Measurements from ENCODE around the gene SLC25A52.
A peak's percentile ranks its signal among the peaks of the same experiment; 100 is the strongest.
"Not testable (repeated sequence)": the region's sequence is repeated elsewhere in the genome, so short reads cannot be mapped to it uniquely, and the experiment has no call there.

The SLC25A52 gene, protein sequence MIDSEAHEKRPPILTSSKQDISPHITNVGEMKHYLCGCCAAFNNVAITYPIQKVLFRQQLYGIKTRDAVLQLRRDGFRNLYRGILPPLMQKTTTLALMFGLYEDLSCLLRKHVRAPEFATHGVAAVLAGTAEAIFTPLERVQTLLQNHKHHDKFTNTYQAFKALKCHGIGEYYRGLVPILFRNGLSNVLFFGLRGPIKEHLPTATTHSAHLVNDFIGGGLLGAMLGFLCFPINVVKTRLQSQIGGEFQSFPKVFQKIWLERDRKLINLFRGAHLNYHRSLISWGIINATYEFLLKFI

DNA sequence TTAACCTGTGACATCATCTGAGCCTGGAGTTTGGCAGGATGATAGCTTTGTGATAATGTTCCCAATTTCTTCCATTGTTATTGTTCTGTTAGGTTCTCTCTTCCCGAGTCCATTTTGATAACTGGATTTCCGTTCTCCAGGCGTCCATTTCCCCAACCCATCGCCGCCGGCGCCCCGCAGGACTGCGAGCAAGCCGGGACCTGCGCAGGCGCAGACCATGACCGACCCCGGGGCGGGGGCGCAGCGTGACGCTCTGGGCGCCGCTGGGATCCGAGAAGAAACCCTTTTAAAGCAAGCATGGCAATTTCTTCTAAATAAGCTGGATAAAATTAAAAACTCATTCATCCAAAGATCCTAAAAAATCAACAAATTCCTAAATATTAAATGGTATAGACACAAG, at the start of gene SLC25A52:
SLC25A52 (minus strand) TSS at position 186 of the 400 bp plus-strand sequence. CDS start 219 bp downstream, outside the sequence.
- no peak for DNase-seq

DNA sequence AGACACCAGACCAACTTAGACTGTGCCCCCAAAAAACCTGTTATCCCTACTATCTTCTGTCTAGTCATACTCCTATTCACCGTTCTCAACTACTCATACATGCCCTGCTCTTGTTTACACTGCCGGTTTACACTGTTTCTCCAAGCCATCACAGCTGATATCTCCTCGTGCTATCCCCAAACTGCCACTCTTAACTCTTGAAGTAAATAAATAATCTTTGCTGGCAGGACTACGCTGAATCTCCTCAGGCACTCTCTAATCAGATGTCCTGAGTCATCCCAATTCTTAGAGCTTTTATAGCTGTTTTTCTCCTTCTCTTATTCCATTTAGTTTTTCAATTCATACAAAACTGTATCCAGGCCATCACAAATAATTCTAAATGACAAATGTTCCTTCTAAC, 48.4 kb upstream of the SLC25A52 start:
- not testable (repeated sequence) for DNase-seq

DNA sequence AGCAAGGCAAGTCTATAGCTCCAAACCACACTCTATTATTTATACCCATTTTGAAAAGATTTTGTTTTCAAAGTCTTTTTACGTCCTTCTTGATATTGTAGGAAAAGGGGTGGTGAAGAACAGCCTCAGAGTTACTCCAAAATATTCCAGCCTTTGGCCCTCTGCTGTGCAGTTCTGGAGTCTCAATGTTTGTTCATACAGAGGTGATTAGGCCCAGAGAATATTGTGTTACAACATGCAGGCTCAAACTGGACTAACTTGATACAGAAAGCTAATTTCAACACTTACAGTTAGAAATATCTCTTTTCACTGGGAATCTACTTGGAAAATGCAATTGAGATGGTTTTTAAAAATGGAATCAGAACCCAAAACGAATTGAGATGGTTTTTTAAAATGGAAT, 40.4 kb upstream of the SLC25A52 start:
- no peak for DNase-seq

DNA sequence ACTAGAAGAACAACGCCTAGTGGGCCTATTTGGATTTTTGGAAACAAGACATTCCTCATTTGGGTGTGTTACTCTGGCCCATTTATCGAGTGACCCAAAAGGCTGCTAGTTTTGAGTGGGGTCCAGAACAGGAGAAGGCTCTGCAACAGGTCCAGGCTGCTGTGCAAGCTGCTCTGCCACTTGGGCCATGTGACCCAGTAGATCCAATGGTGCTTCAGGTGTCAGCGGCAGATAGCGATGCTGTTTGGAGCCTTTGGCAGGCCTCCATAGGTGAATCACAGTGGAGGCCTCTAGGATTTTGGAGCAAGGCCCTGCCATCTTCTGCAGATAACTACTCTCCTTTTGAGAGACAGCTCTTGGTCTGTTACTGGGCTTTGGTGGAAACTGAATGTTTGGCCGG, 38.6 kb upstream of the SLC25A52 start:
- not testable (repeated sequence) for DNase-seq

DNA sequence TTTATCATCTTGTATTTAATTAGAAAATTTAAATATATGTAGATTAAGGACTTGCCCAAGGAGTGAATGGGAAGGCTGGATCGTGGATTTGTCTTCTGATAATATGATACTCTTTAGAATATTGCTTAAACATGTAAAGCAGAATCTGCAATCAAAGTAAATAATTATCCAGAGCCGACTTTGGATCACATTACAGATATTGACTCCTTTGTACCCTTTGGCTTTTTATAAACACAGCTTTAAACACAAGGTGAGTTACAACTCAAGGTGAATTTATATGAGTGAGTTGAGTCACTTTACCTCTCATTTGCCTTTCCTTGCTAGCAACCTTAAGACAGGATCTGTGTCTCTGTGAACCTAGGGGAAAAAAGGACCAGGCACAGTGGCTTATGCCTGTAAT, 37.7 kb upstream of the SLC25A52 start:
- no peak for DNase-seq

DNA sequence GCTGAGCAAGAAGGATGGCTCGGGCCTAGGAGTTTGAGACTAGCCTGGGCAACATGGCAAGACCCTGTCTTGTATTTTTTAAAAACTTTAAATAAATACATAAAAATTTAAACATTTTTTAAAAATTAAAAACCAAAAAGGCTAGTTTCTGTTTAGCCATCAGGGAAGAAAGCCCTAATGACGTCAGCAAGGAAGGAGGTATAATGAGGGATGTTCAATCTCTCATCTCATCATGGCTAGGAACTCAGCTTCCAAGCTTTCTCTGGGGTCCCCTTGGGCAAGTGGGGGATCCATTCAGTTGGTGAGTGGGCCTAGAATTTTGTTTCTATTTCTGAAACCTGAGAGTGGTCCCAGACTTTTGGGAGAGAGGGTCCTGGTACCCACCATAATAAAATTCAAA, 35.1 kb upstream of the SLC25A52 start:
- no peak for DNase-seq

DNA sequence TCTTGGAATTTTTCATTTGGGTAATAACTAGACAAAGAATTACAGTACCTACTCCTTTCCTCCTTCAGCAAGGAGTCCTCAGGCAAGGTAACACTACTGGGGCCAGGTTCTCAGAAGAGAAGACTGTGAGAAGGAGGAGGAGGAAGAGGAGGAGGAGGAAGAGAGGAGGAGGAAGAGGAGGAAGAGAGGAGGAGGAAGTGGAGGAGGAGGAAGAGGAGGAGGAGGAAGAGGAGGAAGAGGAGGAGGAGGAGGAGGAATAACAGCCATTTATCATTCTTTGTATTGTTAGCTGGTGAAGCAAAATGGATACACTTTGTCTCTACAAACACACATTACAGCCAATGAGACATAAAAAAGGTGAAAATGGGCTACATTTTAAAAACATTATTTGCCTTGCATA, 32.9 kb upstream of the SLC25A52 start:
- DNase-seq = no peak

DNA sequence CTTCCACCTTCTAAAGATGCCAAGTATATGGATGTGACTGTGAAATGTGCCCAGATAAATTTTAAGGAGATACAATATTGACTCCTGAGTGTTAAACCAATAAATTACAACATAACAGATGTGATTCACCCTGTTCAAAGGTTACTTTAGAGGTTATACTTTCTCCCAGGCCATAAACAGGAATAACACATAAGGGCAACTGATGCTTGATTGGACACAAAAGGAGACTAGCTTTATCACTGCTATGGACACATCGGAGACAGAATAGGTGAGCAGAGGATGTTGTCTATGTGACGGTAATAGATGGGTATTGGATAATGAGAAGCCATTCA, 31.9 kb upstream of the SLC25A52 start:
- DNase-seq = no peak

DNA sequence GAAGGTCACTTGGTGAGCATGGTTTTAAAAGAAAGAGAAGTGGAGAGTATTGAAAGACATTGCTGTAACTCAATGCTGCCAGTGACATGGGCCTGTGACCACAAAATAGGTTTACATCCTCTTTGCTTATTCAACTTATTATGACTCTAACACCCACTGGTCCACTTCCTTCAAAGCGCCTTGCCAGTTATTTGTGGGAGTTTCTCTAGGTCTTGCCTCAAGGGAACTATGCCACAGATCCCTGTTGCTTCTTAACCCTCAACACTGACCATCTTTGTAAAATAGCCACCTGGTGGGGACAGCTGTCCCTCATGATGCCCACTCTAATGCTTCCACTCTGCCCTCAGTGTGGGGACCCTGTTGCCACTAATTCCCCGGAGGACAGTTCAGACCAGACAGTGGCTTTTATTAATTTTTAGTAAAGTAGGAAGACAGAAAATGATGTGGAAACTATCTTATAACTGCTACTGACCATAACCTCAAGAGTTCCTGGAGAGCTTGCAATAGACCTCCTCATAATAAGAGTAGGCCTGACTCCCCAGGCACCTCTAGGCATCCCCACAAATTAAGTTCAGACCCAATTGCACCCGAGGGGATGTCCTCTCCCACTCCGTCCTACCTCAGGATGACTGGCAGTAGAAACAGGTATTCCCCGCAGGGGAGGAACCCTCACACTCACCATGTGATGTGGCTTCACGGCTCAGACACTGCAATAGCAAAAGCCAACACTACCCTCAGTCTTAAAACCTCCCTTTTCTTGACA, 31.3 kb upstream of the SLC25A52 start:
- no peak for DNase-seq

DNA sequence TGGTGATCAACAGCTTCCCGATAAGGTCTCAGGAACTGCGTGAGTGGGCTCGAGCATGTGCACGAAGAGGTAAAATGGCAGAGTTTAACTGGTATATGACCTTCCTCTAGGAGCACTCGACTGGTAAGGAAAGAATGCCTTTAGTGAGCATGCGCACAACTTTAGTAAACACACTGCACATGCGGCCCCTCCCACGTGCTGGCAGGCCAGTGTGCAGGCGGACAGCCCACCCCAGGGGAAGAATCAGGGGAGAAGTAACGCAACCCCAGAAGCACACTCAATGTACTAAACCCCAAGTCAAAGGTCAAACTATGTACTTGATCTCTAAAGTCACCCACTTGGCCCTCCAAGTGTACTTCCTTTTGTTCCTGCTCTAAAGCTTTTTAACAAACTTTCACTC, 28.7 kb upstream of the SLC25A52 start:
- DNase-seq = no peak

DNA sequence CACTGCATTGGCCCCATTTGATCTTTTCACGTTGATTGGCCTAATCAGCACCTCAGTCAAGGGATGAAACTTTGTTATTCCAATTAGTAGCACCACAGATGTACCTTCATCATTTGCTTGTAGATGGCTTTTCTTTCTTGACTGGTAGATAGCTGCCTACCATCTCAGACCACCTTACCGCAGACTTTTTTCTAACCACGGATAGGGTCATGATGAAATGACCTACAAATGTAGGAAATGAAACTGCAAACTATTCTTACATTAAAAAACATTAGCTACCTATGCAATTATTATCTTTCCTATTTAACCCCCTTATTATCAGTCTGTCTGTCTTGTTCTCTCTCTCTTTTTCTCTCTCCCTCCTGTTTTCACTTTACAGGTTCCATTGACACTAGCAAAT, 22.4 kb upstream of the SLC25A52 start:
- DNase-seq = no peak

DNA sequence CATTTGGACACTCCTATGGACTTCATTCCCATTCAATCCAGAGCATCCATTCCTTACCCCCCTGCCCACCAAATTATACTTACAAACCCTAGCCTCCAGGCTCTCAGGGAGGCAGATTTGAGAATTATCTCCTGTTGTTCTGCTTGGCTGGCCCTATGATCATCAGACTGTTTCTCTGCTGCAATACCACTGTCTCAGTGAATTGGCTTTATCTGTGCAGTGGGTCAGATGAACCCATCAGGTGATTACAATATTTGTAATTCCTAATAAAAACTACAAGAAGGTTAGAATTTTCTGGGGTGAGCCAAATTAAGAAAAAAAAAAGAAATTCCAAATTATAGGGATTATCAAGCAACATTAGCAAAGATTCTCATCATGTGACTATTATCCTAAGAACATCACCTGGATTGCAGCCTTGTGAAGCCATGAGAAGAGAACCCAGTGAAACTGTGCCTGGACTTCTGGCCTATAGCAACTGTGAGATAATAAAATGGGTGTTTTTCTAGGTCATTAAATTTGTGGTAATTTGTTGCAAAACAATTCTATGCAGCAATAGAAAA, 17.8 kb upstream of the SLC25A52 start:
- DNase-seq = no peak

DNA sequence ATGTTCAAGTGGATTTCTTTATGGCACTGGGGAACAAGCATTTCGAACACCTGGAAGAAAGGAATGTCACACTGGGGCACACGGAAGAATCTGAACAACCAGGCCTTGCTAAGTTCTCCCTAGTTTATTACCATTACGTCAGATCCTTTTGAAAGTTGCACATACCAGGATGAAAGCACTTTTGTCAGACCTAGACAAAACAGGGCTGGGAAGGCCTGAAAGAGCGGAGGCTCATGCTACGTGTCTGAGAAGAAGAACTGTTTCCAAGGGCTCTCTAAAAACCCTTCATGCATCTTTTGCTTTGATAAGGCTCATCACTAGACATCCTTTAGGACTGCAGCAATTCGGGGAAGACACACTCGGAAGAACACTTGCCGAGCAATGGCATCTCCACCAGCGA, 15.4 kb upstream of the SLC25A52 start:
- DNase-seq = no peak

DNA sequence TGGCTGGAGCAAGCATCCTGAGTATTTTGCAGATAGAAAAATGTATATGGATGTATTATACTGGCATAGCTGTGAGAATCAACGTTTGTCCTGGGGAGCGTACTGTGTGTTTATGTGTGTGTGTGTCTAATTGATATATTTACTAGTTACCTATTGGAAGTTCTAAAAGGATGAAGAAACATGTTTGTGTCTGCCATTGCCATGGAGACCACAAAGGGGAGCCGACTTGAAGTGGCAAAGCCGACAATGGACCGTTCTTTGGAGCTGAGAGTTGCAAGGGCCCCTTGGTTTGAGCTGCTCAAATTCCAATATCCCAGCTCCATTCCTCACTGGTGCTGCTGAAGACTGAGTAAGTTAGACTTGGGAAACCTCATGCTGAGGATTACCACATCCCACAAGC, 14.3 kb upstream of the SLC25A52 start:
- DNase-seq = no peak

DNA sequence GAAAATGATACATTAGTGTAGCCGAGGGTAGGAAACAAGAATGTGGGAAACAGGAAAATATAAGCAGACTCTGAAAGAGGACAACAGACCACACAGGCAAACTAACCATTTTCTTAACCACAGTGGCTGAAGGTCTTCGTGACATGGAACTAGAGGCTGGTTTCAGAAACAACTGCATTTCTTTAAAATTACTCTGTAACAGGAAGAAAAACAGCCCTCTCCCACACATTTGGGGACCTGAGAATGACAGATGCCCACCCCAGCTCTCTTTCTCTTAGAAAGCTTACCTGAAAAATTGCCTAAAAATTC, 13.8 kb upstream of the SLC25A52 start:
- DNase-seq = no peak

DNA sequence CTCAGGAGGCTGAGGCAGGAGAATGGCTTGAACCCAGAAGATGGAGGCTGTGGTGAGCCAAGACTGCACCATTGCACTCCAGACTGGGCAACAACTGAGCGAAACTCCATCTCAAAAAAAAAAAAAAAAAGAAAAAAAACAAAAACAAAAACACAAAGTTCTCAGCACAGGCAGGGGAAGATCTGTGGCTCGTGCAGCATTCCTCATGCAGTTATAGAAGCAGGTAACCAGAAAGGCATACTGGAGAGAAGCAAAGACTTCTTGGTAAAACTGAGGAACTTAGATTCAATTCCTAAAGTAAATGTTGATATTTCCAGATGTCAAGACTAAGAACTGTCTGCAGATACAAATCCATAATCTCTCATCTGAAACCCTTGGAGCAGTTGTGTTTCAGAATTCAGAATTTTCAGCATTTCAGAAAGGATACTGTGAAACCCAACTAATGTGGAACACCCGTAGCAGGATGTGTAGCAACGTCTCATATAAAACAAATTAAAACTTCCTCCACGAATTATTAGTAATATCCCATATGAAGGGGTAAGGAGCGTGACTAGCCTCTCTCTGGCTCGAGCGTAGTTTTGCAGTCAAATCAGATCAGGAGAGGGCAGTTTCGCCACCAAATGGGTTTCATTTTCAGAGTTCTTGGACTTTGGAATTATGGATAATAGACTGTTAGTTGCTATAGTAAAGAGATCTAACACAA, 13.2 kb upstream of the SLC25A52 start:
- DNase-seq = no peak

DNA sequence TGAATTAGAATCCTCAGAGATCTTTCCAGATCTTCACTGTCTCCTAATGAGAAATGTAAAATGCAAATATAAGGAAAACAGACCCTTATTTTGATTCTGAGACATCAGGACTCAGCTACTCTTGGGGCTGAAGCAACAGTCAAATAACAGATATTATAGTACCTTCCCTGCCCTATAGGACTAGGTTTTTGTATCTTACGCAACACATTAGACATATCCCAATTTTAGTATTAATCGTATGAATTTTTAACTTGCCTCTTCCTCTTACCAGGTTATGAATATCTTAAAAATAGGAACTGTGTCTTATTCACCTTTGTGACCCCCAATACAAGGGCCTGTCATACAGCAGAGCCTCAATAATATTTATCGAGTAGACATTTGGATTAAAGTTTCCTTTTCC, 12.0 kb upstream of the SLC25A52 start:
- no peak for DNase-seq

DNA sequence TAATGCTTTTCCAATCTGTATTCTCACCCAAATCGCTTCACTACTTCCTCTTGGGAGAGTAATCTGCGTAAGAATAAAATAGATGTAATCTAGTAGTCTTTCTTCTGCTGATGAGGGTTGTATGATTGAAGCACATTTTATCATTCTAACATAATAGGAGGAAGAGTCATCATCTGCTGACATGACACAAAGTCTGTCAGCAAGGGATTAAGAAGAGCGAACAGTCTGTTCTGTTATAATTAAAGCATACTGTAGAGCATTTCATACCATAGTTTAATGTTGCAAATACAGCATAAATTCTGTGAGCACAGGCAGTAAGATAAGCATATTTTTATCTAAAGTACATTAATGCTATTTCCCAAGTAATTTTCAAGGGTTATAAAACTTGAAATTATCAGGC, 10.4 kb downstream of the SLC25A52 start:
- DNase-seq = no peak

DNA sequence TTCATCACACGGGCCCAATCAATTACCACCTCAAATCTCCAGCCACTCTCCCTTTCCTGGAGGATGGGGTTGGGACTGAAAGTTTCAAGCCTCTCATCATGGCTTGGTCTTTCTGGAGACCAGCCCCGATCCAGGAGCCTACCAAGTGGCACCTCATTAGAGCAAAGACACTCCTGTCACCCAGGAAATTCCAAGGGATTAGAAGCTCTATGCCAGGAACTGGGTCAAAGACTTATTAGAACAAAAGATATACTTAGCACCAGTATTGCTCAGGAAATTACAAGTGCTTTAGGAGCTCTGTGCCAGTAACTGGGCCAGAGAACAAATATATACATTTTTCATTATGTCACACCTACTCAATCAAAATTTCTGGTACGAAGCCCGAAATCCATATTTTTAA, 14.3 kb downstream of the SLC25A52 start:
- DNase-seq = no peak

DNA sequence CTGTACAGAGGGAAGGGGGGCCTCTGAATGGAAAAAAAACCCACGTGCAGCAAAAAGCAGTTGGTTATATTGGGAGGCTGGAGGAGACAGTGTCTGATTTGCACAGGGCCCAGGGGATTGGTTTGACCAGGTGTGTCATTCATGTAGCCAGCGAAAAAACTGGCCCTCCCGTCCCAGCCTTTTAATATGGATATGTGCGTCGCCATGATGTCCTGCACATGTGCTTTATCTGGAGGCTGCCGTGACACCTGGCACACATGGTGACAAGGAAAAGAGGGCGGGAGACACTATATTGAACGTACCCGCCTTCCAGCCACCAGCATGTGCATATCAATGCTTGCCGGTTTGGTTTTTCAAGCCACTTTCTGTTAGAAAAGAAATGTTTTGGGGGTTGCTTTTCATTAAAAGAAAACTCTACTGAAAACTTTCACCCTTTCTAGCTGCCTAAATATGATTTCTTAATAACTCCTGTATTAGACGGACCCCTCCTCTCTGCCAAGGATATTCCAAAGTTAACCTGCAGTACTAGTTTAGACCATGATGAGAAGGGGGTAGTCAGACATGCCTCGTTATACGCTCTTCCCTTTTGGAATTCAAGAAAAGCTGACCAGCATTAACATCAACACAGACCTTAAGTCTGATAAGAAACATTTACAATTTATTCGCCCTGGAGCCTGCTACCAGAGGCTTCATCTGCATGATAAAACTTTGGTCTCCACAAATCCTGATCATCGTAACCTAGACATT, 16.2 kb downstream of the SLC25A52 start:
- DNase-seq = no peak

DNA sequence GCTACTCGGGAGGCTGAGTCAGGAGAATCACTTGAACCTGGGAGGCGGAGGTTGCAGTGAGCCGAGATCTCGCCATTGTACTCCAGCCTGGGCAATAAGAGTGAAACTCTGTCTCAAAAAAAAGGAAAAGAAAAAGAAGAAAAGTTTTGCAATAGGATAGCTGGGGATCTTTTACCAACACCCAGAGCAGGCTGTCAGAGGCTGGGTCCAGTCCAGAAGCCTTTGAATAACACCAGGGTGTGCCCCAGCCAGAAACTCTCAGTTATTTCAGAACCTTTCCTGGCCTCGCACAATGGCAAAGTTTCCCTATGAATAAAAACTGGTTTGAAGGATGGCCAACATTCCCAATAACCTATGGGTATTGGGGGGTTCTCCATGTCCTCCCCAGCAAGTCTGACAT, 17.1 kb downstream of the SLC25A52 start:
- DNase-seq = not testable (repeated sequence)

DNA sequence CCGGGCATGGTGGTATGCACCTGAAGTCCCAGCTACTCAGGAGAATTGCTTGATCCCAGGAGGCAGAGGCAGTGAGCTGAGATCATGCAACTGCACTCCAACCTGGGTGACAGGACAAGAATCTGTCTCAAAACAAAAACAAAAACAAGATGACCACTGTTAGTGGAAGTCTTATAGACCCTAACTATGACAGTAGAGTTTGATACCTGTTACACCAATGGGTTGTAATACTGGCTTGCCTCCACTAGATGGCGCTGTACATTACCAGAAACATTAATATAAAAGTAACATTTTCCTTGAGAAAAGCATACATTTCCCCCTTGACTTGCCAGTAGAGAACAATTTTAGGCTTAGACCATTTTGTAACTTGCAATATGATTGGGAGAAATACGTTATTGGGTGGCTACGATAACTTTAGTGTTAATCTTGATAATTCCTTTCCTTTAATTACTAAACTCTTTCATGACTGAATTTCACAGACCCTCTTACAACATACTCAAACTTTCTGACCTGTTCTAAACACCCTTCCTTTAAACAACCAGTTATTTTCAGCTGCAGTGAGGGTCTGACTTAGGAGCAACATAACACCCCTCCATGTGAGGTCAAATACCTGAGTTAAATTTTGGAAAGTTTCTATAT, 19.5 kb downstream of the SLC25A52 start:
- peak; percentile 48 for DNase-seq

DNA sequence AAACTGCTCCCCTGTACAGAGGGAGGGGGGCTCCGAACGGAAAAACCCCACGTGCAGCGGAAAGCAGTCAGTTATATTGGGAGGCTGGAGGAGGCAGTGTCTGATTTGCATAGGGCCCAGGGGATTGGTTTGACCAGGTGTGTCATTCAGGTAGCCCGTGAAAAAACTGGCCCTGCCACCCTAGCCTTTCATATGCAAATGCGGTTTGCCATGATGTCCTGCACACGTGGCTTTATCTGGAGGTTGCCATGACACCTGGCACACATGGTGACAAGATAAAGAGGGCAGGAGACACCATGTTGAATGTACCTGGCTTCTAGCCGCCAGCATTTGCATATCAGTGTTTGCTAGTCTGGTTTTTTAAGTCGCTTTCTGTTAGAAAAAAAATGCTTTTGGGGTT, 20.5 kb downstream of the SLC25A52 start:
- DNase-seq = no peak
